Smooth muscle cell (in vitro differentiated cells): ENCODE results near the gene SYTL2. TPM values are rescaled to one million over a fixed set of nuclear protein-coding genes. Genes with fewer than 3 reads are reported as not detected.

ENCODE experiments used
- DNase-seq: peaks from one replicate; lab custom pipeline; 2025; ENCODE audit not compliant: unreplicated experiment; lab: John Stamatoyannopoulos, UW
- H2AFZ ChIP-seq: fragments of 200-600 bp; sonication (generic); 2 replicates; pipeline ENCODE4 v1.6.0; 2016; ENCODE audit warnings: antibody characterized with exemption, low read depth, mild to moderate bottlenecking
- H3F3A ChIP-seq: fragments of 200-600 bp; sonication (generic); 2 replicates; pipeline ENCODE4 v1.6.0; 2017; ENCODE audit warnings: antibody characterized with exemption, low read depth
- H3K27ac ChIP-seq: fragments of 200-600 bp; sonication (generic); 2 replicates; pipeline ENCODE4 v1.5.1; 2016; ENCODE audit warnings: low read depth, mild to moderate bottlenecking
- H3K27me3 ChIP-seq: fragments of 200-600 bp; sonication (generic); 2 replicates; pipeline ENCODE4 v1.6.1; 2016; ENCODE audit warnings: low read depth, mild to moderate bottlenecking
- H3K36me3 ChIP-seq: fragments of 200-600 bp; sonication (generic); 2 replicates; pipeline ENCODE4 v1.5.1; 2016; ENCODE audit warnings: low read depth
- H3K4me1 ChIP-seq: fragments of 200-600 bp; sonication (generic); 2 replicates; pipeline ENCODE4 v1.5.1; 2016; ENCODE audit warnings: low read depth
- H3K4me2 ChIP-seq: fragments of 200-600 bp; sonication (generic); 2 replicates; pipeline ENCODE4 v1.6.0; 2016; ENCODE audit warnings: mild to moderate bottlenecking
- H3K4me3 ChIP-seq: fragments of 200-600 bp; sonication (generic); 2 replicates; pipeline ENCODE4 v1.5.1; 2016; ENCODE audit warnings: mild to moderate bottlenecking
- H3K79me2 ChIP-seq: fragments of 200-600 bp; sonication (generic); 2 replicates; pipeline ENCODE4 v1.6.0; 2016; ENCODE audit warnings: low read depth, mild to moderate bottlenecking
- H3K9ac ChIP-seq: fragments of 200-600 bp; sonication (generic); 2 replicates; pipeline ENCODE4 v1.6.0; 2016; ENCODE audit warnings: low read depth
- H3K9me3 ChIP-seq: fragments of 200-600 bp; sonication (generic); replicated peaks from 2 replicates; pipeline ENCODE4 v1.5.1; 2016; ENCODE audit warnings: low read depth
- H4K20me1 ChIP-seq: fragments of 200-600 bp; sonication (generic); 2 replicates; pipeline ENCODE4 v1.6.0; 2016; ENCODE audit warnings: low read depth
- CTCF ChIP-seq: fragments of 200-600 bp; sonication (generic); IDR thresholded peaks from 2 replicates; pipeline ENCODE4 v1.5.1; 2017; ENCODE audit warnings: borderline replicate concordance, mild to moderate bottlenecking, antibody characterized with exemption; ENCODE audit not compliant: insufficient read depth, poor library complexity, severe bottlenecking
- WGBS: methylation state at CpG from one replicate; pipeline ENCODE4 v1.1.7; 2016; ENCODE audit warnings: low lambda C conversion rate; 5-methylcytosine and 5-hydroxymethylcytosine counted together
- polyA plus RNA-seq: library from polyadenylated mRNA; unstranded; fragments of >200 nt; fragmentation: Nextera tagmentation; extraction: Ambion mirVana; gene quantifications from 2 replicates; pipeline ENCODE4 v1.2.1, GENCODE V29; 2016
- total RNA-seq: library from RNA; depleted of rRNA; stranded (reverse); fragments of >200 nt; gene quantifications from 2 replicates; pipeline ENCODE4 v1.2.3, GENCODE V29; 2014

The SYTL2 gene
- total and polyA plus RNA-seq, 2 experiments from 2014 or later: 10.4 to 50.7 TPM

GRCh38 chr11:85721191-85721590 is 89.8 kb downstream of the SYTL2 start:
- Histone ChIP-seq H3K79me2 (no peaks in the 10 kb centered on the region), H2AFZ (no peak overlapping the region), H3K9me3 (no peaks in the 10 kb centered on the region), H3K4me1 (peaks cover 29% of the 10 kb centered on the region), H3K36me3 (no peaks in the 10 kb centered on the region), H3K4me3 (no peak overlapping the region), H3K4me2 (no peak overlapping the region), H3K9ac (no peak overlapping the region), H3K27me3 (no peaks in the 10 kb centered on the region), H3K27ac (no peak overlapping the region), H3F3A (peaks cover 11% of the 10 kb centered on the region), H4K20me1 (no peaks in the 10 kb centered on the region)
- no peak for DNase-seq
- 94% methylated on average over 3 of the region's 3 CpGs for WGBS
- no peak for TF ChIP-seq CTCF

GRCh38 chr11:85718991-85719807 is 91.7 kb downstream of the SYTL2 start:
- Histone ChIP-seq H2AFZ (peak overlapping the region; percentile 38), H3K27ac (peak overlapping the region; percentile 80), H3K4me3 (no peak overlapping the region), H3K79me2 (no peaks in the 10 kb centered on the region), H3K9me3 (no peaks in the 10 kb centered on the region), H3K36me3 (no peaks in the 10 kb centered on the region), H3F3A (peaks cover 11% of the 10 kb centered on the region), H4K20me1 (no peaks in the 10 kb centered on the region), H3K27me3 (no peaks in the 10 kb centered on the region), H3K9ac (peak overlapping the region; percentile 7), H3K4me1 (peaks cover 32% of the 10 kb centered on the region), H3K4me2 (peak overlapping the region; percentile 57)
- no peak for TF ChIP-seq CTCF
- WGBS: 12% methylated on average over 10 of the region's 10 CpGs
- no peak for DNase-seq

GRCh38 chr11:85718126-85718943 is 92.6 kb downstream of the SYTL2 start:
- peak overlapping the region; percentile 51 for H3K27ac ChIP-seq
- 78% methylated on average over 7 of the region's 7 CpGs for WGBS

More at GRCh38 chr11:85718126-85718943, 92.6 kb downstream of the SYTL2 start:
- no peak for DNase-seq
- peak overlapping the region; percentile 51 for H3K4me2 ChIP-seq
- H3K79me2 ChIP-seq: no peaks in the 10 kb centered on the region
- no peaks in the 10 kb centered on the region for H3K9me3 ChIP-seq
- H3K27me3 ChIP-seq: no peaks in the 10 kb centered on the region
- H3F3A ChIP-seq: peaks cover 11% of the 10 kb centered on the region
- TF ChIP-seq CTCF: no peak
- no peak overlapping the region for H2AFZ ChIP-seq
- H3K4me1 ChIP-seq: peaks cover 32% of the 10 kb centered on the region
- H4K20me1 ChIP-seq: no peaks in the 10 kb centered on the region
- no peak overlapping the region for H3K4me3 ChIP-seq
- H3K36me3 ChIP-seq: no peaks in the 10 kb centered on the region
- H3K9ac ChIP-seq: peak overlapping the region; percentile 7
